Kidney (tissue), 14 donors: ENCODE results near the gene TCEAL3. TPM values are rescaled to one million over a fixed set of nuclear protein-coding genes. Genes with fewer than 3 reads are reported as not detected.
A peak's percentile ranks its signal among the peaks of the same experiment; 100 is the strongest.

Source experiments
- DNase-seq, 5 donors: peaks; one replicate each; pipeline ENCODE4 v3.0.0-alpha.2; 2013 to 2020
- FAIRE-seq: peaks from 2 replicates; lab custom pipeline; 2012; peaks lifted over from hg19 to GRCh38; lab: Jason Lieb, UNC
- H3K27ac ChIP-seq, 2 donors: one replicate each; pipeline ENCODE4 v1.7.0; 2013; ENCODE audit warnings: low read depth in 2 of 2, low read length in 2 of 2, inconsistent platforms in 1 of 2
- H3K27me3 ChIP-seq: one replicate; pipeline ENCODE4 v1.7.1; 2013; ENCODE audit warnings: low read length, inconsistent platforms; ENCODE audit not compliant: control insufficient read depth, insufficient read depth
- H3K36me3 ChIP-seq, 3 donors: one replicate each; pipeline versions ENCODE4 v1.7.0 to v1.7.1; 2013; ENCODE audit warnings: low read length in 3 of 3, control low read depth in 1 of 3, inconsistent platforms in 1 of 3; ENCODE audit not compliant: insufficient read depth in 3 of 3, control insufficient read depth in 2 of 3
- H3K4me1 ChIP-seq, 3 donors: one replicate each; pipeline versions ENCODE4 v1.7.0 to v1.7.1; 2013; ENCODE audit warnings: low read length in 3 of 3, inconsistent platforms in 1 of 3, low read depth in 1 of 3; ENCODE audit not compliant: control insufficient read depth in 2 of 3, insufficient read depth in 2 of 3
- H3K4me3 ChIP-seq, 3 donors: one replicate each; pipeline versions ENCODE4 v1.7.0 to v1.8.1; 2013; ENCODE audit warnings: low read length in 3 of 3, control low read depth in 1 of 3, inconsistent platforms in 1 of 3
- H3K9ac ChIP-seq, 3 donors: one replicate each; pipeline versions ENCODE4 v1.7.0 to v1.7.1; 2013; ENCODE audit warnings: low read length in 3 of 3, control low read depth in 1 of 3, inconsistent platforms in 1 of 3
- H3K9me3 ChIP-seq, 3 donors: one replicate each; pipeline versions ENCODE4 v1.7.0 to v1.7.1; 2013; ENCODE audit warnings: low read length in 3 of 3, control low read depth in 1 of 3, inconsistent platforms in 1 of 3; ENCODE audit not compliant: control insufficient read depth in 2 of 3, insufficient read depth in 1 of 3
- CTCF ChIP-seq: IDR thresholded peaks from 3 replicates; pipeline ENCODE4 v1.5.1; 2012; ENCODE audit warnings: mild to moderate bottlenecking, moderate library complexity, borderline replicate concordance; ENCODE audit not compliant: insufficient read depth; ENCODE audit errors: extremely low read depth
- intact Hi-C: fragments of 100-400 bp; cut with DNase I; formaldehyde crosslinking; loops from one replicate; pipeline ENCODE4 v1.11.1; 2022
- polyA plus RNA-seq: library from polyadenylated mRNA; stranded (reverse); fragments of 350-450 nt; fragmentation: Illumina TruSeq; extraction: RNeasy Lipid Tissue Mini Kit (QIAGEN cat#74804); gene quantifications from one replicate; pipeline ENCODE4 v1.2.3, GENCODE V29; 2014; ENCODE audit warnings: low read depth, low replicate concordance; ENCODE audit not compliant: insufficient read depth
- total RNA-seq: library from RNA; stranded (reverse); fragmentation: NEBNext Ultra II Directional; extraction: Animal tissue kit (Norgen Biotek cat#: 25700); gene quantifications from one replicate; pipeline ENCODE4 v1.2.1, GENCODE V29; 2021
- donor health status: control.
- donor health status: control.
- donor health status: control.
- donor health status: control.
- donor health status: control.
- donor health status: DM: yes; HTN: yes; CAD: no.
- donor health status: Normal renal cell carcinoma (clear cell type).

The TCEAL3 gene
- total and polyA plus RNA-seq, 2 donors from 2014 or later, result 34.2 to 70.1 TPM

- TF ChIP-seq CTCF, result no peak
- FAIRE-seq (no peak), DNase-seq (no peak)
- Histone ChIP-seq H3K9ac (no peak overlapping the region), H3K9me3 (no peaks in the 10 kb centered on the region), H3K36me3 (no peaks in the 10 kb centered on the region), H3K4me3 (no peak overlapping the region), H3K27ac (no peak overlapping the region), H3K4me1 (no peaks in the 10 kb centered on the region), H3K27me3 (no peaks in the 10 kb centered on the region)
- intact Hi-C loops, result no loop called here
Measured at GRCh38 chrX:103573202-103573601, 34.6 kb upstream of the TCEAL3 start.

GRCh38 chrX:103584596-103584995, 23.2 kb upstream of the TCEAL3 start:
- no peaks in the 10 kb centered on the region for H3K4me1 ChIP-seq
- no peaks in the 10 kb centered on the region for H3K9me3 ChIP-seq
- FAIRE-seq (no peak), DNase-seq (peak in 2 of 5 donors; percentile 12 to 67)
- H3K9ac ChIP-seq, result no peak overlapping the region
- no peak overlapping the region for H3K4me3 ChIP-seq
- intact Hi-C loops, result no loop called here
- H3K27ac ChIP-seq, result no peak overlapping the region
- no peaks in the 10 kb centered on the region for H3K27me3 ChIP-seq
- H3K36me3 ChIP-seq, result peaks cover 0 to 4% (median 0%) of the 10 kb centered on the region in 3 donors
- TF ChIP-seq CTCF, result no peak

- Histone ChIP-seq H3K4me3 (peak within 1 kb of the TSS; percentile 73 to 85 (median 82)), H3K9me3 (no peaks in the 10 kb centered on the region), H3K27ac (peak within 1 kb of the TSS; percentile 89 to 90), H3K27me3 (no peaks in the 10 kb centered on the region), H3K36me3 (peaks cover 0 to 4% (median 0%) of the 10 kb centered on the region in 3 donors), H3K4me1 (no peaks in the 10 kb centered on the region), H3K9ac (peak within 1 kb of the TSS; percentile 73 to 85 (median 84))
- FAIRE-seq (no peak), DNase-seq (peak; percentile 70 to 87 (median 75))
- intact Hi-C loops, result no loop called here
- no peak for TF ChIP-seq CTCF
Measured at GRCh38 chrX:103585411-103586313, 22.1 kb upstream of the TCEAL3 start, which contains the start of gene TCEAL4. Gene TCEAL4, plus strand, starts transcription at chrX:103585515. Its CDS starts 1,161 bp downstream, at chrX:103586676.
